ENCODE results near the gene L3MBTL4. TPM values are rescaled to one million over a fixed set of nuclear protein-coding genes. Genes with fewer than 3 reads are reported as not detected.
"Not testable (repeated sequence)": the region's sequence is repeated elsewhere in the genome, so short reads cannot be mapped to it uniquely, and the experiment has no call there.

L3MBTL4 gene
- total RNA-seq, 2 experiments from 2014 or later, result 0.37 to 0.38 TPM

DNA sequence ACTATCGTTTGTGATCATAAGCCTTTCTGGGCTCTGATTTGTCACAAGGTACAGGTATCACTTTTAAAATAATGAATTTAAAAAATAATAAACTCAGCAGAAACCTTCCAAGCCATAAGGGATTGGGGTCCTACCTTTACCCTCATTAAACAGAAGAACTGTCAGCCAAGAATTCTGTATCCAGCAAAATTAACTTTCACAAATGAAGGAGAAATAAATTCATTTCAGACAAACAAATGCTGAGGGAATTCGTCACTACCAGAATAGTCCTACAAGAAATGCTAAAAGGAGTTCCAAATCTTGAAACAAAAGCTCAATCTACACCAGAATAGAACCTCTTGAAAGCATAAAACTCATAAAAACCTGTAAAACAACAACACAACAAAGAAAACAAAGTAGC, 25.7 kb downstream of the L3MBTL4 start:
- no peak for DNase-seq
- no peaks in the 10 kb centered on the region for H3K27me3 Mint-ChIP-seq
- H3K9me3 Mint-ChIP-seq, result peaks cover 15% of the 10 kb centered on the region
- H3K4me1 Mint-ChIP-seq, result no peaks in the 10 kb centered on the region
- H3K36me3 Mint-ChIP-seq, result no peaks in the 10 kb centered on the region
- H3K4me3 Mint-ChIP-seq, result no peak overlapping the region
- no peak overlapping the region for H3K27ac Mint-ChIP-seq

DNA sequence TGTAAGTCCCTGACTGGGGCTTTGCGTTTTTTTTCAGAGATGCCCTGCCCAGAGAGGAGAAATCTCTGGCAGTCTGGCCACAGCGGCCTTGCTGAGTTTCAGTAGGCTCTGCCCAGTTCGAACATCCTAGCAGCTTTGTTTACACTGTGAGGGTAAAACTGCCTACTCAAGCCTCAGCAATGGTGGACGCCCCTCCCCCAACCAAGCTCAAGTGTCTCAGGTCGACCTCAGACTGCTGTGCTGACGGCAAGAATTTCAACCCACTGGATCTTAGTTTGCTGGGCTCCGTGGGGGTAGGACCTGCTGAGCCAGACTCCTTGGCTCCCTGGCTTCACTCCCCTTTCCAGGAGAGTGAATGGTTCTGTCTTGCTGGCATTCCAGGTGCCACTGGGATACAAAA, 31.7 kb downstream of the L3MBTL4 start:
- Mint-ChIP-seq H3K27me3 (no peaks in the 10 kb centered on the region), H3K9me3 (peaks cover 2% of the 10 kb centered on the region), H3K36me3 (no peaks in the 10 kb centered on the region), H3K4me1 (no peaks in the 10 kb centered on the region), H3K27ac (no peak overlapping the region), H3K4me3 (no peak overlapping the region)
- no peak for DNase-seq

DNA sequence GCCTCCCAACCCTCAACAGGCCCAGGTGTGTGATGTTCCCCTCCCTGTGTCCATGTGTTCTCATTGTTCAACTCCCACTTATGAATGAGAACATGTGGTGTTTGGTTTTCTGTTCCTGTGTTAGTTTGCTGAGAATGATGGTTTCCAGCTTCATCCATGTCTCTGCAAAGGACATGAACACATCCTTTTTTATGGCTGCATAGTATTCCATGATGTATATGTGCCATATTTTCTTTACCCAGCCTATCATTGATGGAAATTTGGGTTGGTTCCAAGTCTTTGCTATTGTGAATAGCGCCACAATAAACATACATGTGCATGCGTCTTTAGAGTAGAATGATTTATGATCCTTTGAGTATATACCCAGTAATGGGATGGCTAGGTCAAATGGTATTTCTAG, 37.2 kb downstream of the L3MBTL4 start:
- H3K27ac Mint-ChIP-seq, H3K4me1 Mint-ChIP-seq, H3K4me3 Mint-ChIP-seq, H3K27me3 Mint-ChIP-seq, H3K9me3 Mint-ChIP-seq, H3K36me3 Mint-ChIP-seq, DNase-seq: not testable (repeated sequence)

DNA sequence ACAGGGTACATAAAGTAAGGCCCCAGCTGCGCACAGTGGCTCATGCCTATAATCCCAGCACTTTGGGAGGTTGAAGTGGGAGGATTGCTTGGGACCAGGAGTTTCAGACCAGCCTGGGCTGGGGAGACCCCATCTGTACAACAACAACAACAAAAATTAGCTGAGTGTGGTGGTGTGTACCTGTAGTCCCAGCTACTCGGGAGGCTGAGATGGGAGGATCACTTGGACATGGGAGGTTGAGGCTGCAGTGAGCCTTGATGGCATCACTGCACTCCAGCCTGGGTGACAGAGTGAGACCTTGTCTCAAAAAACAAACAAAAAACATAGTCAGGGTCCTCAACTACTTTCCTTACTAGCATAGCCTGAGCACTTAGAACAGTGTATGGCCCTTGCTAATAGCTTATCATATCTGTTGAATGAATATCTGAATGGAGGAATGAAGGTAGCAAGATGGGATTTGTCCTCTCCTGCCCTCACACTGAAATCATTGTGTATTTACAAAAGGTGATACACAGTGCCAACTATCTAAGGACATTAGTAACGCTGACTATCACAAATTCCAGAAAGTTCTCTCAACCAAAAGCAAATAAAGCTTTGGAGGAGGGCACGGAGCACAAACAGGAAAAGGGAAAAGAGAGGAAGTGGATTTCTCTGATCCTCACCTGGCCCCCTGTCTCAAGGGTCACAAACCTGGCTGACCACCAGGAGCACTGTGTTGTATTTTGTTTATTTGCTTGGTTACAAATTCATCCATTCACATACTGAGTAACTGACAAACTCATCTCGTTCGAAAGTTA, 38.1 kb downstream of the L3MBTL4 start:
- Mint-ChIP-seq H3K4me1 (no peaks in the 10 kb centered on the region), H3K27ac (no peak overlapping the region), H3K27me3 (no peaks in the 10 kb centered on the region), H3K9me3 (peaks cover 7% of the 10 kb centered on the region), H3K36me3 (no peaks in the 10 kb centered on the region), H3K4me3 (no peak overlapping the region)
- no peak for DNase-seq

DNA sequence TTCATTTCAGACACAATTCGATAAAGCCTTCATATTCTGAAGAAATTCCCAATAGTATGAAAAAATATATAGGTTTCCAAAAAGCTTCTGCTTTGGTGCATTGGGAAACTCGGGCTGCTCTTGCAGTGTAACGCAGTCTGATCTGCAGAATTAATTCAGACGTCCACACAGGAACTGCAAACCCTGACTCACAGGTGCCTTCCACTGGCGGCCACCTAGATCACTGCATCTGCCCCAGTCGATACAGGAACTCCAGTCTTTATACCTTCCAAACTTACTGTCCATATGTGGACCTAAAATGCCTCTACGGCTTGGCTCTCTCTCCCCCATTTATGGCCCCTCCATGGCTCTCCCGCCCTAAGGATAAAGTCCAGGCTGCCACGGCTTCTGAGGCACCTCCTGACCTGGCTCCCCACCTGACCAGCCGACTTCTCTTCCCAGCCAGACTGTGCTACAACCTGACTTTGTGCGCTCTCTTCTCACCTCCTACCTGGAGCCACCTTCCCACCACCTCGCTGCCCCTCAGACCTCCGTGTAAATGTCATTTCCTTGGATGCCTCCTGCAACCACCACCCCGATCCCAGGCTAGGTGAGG, 39.7 kb downstream of the L3MBTL4 start:
- Mint-ChIP-seq H3K4me1 (no peaks in the 10 kb centered on the region), H3K27ac (no peak overlapping the region), H3K36me3 (no peaks in the 10 kb centered on the region), H3K4me3 (no peak overlapping the region), H3K9me3 (peaks cover 6% of the 10 kb centered on the region), H3K27me3 (no peaks in the 10 kb centered on the region)
- no peak for DNase-seq

DNA sequence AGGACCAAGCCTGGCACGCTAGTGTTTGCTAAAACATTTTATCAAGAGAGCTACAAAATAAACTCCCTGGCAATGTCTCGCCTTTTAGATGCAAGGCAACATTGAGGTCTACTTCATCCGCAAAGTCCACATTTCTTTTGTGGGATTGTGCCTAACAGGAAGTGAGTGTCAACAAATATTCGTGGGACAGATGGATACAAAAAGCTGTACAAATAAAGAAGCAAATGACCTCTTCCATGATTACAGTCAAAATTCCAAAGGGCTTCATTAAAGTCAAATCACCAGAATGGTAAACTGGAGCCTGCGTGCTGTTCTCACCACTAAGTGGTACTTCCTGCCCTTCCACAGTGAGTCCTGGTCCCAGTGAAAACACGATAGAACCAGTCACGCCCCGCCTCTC, 40.4 kb downstream of the L3MBTL4 start:
- H3K36me3 Mint-ChIP-seq, result no peaks in the 10 kb centered on the region
- no peak for DNase-seq
- H3K4me1 Mint-ChIP-seq, result no peaks in the 10 kb centered on the region
- no peak overlapping the region for H3K4me3 Mint-ChIP-seq
- no peak overlapping the region for H3K27ac Mint-ChIP-seq
- peaks cover 4% of the 10 kb centered on the region for H3K9me3 Mint-ChIP-seq
- H3K27me3 Mint-ChIP-seq, result no peaks in the 10 kb centered on the region

DNA sequence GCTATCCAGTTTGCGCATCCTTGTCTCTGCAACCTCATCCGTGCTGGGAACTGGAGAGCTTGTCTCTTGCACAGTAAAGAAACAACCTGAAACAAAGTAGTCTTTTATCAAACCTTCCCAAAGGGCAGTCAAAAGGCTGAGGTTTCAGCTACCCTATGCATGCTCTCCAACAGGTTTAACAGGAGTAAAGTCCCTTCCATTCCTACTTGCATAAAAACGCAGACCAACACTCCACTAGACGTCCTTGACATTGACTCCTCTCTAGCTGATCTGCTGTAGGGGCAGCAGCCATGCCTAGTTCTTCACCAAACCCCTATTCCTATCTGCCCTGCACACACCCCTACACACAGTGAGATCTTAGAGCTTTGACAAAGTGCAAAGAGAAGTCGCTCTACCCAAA, 41.5 kb downstream of the L3MBTL4 start:
- no peaks in the 10 kb centered on the region for H3K4me1 Mint-ChIP-seq
- peaks cover 4% of the 10 kb centered on the region for H3K9me3 Mint-ChIP-seq
- H3K36me3 Mint-ChIP-seq, result no peaks in the 10 kb centered on the region
- DNase-seq, result no peak
- H3K27me3 Mint-ChIP-seq, result no peaks in the 10 kb centered on the region
- no peak overlapping the region for H3K4me3 Mint-ChIP-seq
- H3K27ac Mint-ChIP-seq, result no peak overlapping the region

DNA sequence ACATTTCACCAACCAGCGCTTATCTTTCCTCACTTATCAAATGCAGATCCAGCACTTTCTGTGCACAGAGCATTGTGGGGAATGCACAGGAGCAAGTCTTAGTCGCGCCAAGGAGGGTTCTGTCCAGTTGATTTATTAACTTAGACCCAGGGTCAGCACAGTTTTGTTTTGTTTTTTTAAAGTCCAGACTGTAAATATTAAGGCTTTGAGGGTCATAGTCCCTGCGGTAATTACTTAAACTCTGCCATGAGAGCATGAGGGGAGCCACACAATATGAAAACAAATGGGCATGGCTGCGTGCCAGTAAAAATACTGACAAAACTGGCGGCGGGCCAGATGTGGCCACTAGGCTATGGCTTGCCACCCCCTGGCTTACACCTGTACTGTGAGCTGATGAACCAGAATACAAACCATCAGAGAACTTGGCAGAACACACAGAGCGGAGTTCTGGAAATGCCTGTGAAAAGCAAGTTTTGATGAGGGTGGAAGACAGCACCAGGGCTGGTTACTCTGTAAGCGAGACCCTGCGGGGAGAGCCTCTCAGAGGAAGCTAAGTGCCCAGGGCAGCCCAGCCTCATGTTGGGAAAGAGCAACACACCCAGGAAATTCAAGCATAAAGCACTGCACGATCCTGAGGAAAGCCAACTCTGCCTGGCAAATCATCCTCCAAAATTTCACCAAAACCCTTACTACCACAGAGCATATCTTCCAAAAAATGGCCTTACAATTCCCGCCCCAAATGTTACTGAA, 43.6 kb downstream of the L3MBTL4 start:
- Mint-ChIP-seq H3K4me3 (no peak overlapping the region), H3K4me1 (no peaks in the 10 kb centered on the region), H3K27me3 (no peaks in the 10 kb centered on the region), H3K36me3 (no peaks in the 10 kb centered on the region), H3K27ac (no peak overlapping the region), H3K9me3 (peaks cover 2% of the 10 kb centered on the region)
- no peak for DNase-seq

DNA sequence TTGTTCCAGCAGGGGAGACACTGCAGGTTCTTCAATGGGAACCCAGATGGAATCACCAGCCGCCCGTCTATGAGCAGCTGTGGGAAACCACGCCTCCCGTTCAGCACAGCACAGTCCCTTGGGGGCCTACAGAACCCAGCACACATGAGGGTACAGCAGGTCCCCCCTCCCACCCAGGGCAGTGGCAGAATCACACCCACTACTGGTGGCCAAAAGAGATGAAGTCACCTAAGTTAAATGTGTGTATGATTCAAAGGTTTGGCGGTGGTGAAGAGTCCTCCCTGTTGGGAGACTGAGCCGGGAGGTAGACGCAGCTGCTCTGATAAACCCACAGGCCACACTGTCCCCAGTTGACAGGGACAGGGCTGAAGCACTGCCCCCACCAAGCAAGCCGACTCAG, 44.3 kb downstream of the L3MBTL4 start:
- DNase-seq, result no peak

DNA sequence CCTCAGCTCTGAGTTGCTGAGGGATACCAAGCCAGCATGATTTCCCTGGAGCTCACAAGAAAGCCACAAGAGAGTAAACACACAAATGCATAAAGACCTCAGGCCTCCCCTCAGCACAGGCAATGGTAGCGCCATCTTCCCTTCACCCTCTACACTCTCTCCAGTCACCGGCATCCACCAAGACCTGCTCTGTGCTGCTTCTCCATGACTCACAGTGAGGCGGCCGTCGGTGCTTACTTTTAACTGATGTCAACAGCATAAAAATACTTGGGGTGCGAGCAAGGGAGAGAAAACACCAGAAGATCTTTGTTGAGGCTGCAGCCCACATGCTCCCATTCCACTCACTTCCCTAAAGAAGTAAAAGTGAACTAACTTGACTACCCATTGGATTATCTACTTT, 46.7 kb downstream of the L3MBTL4 start:
- no peaks in the 10 kb centered on the region for H3K36me3 Mint-ChIP-seq
- H3K27ac Mint-ChIP-seq, result no peak overlapping the region
- no peaks in the 10 kb centered on the region for H3K27me3 Mint-ChIP-seq
- H3K4me3 Mint-ChIP-seq, result no peak overlapping the region
- H3K9me3 Mint-ChIP-seq, result no peaks in the 10 kb centered on the region
- no peaks in the 10 kb centered on the region for H3K4me1 Mint-ChIP-seq
- no peak for DNase-seq

More for the DNA sequence above, 44.3 kb downstream of the L3MBTL4 start:
- H3K36me3 Mint-ChIP-seq, result no peaks in the 10 kb centered on the region
- no peak overlapping the region for H3K27ac Mint-ChIP-seq
- H3K27me3 Mint-ChIP-seq, result no peaks in the 10 kb centered on the region
- no peaks in the 10 kb centered on the region for H3K4me1 Mint-ChIP-seq
- peaks cover 2% of the 10 kb centered on the region for H3K9me3 Mint-ChIP-seq
- H3K4me3 Mint-ChIP-seq, result no peak overlapping the region

DNA sequence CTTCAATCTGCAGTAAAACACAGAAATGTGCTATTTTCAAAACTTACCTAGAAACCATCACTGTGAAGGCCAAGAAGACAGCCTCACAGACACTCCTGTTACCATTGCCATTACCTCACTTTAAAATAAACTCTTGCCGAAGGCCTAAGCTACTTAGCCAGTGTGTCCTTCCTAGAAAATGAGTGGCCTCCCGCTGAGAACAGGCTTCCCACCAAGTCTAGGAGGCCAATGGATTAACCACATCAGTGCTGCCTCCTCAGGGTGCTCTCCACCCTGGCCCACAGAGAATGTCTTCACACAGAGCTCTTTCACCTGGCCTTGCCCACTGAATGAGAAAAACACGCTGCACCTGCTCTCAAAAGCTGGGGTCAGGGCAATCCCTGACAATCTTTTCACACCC, 47.5 kb downstream of the L3MBTL4 start:
- DNase-seq, result no peak
- Mint-ChIP-seq H3K27ac (no peak overlapping the region), H3K27me3 (no peaks in the 10 kb centered on the region), H3K4me1 (no peaks in the 10 kb centered on the region), H3K4me3 (no peak overlapping the region), H3K36me3 (no peaks in the 10 kb centered on the region), H3K9me3 (no peaks in the 10 kb centered on the region)

DNA sequence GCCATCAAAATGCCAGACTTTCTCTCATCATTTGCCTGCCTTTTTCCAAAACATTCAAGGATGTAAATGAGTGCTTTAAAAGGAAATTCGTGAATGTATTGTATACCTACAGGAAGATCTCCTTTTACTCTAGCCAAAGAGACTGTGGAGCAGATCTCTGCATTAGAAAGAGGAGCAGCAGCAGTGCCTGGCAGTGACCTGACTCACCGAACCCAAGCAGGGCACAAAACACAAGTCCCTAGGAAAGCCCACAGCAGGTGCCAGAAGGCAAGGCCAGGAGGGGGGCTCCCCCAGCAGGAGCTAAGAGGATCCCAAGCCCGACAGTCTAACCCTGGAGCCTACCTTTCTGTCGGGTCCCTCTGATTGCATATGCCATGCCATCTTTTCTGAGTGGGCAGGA, 47.9 kb downstream of the L3MBTL4 start:
- no peaks in the 10 kb centered on the region for H3K27me3 Mint-ChIP-seq
- DNase-seq, result no peak
- no peaks in the 10 kb centered on the region for H3K4me1 Mint-ChIP-seq
- H3K27ac Mint-ChIP-seq, result no peak overlapping the region
- H3K9me3 Mint-ChIP-seq, result no peaks in the 10 kb centered on the region
- H3K36me3 Mint-ChIP-seq, result no peaks in the 10 kb centered on the region
- no peak overlapping the region for H3K4me3 Mint-ChIP-seq

DNA sequence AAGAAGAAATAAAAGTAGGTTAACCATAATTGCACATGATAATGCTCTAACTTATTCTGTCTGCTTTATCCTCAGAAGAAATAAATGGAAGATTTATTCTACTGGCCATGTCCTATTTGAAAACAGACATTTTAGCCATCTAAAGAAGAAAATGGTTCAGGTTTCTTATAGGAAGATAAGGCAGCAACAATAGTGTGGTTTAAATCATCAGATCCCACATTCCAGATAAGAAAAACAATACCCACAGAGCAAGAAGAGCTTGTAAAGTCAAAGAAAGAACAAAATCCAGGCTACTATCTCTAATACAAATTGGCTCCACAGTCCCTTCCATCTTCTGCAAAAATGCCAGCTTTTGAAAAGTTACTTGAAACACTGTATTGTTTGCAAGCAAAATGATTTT, 49.3 kb downstream of the L3MBTL4 start:
- no peaks in the 10 kb centered on the region for H3K9me3 Mint-ChIP-seq
- DNase-seq, result no peak
- H3K36me3 Mint-ChIP-seq, result no peaks in the 10 kb centered on the region
- H3K27me3 Mint-ChIP-seq, result no peaks in the 10 kb centered on the region
- H3K27ac Mint-ChIP-seq, result no peak overlapping the region
- H3K4me1 Mint-ChIP-seq, result no peaks in the 10 kb centered on the region
- no peak overlapping the region for H3K4me3 Mint-ChIP-seq

DNA sequence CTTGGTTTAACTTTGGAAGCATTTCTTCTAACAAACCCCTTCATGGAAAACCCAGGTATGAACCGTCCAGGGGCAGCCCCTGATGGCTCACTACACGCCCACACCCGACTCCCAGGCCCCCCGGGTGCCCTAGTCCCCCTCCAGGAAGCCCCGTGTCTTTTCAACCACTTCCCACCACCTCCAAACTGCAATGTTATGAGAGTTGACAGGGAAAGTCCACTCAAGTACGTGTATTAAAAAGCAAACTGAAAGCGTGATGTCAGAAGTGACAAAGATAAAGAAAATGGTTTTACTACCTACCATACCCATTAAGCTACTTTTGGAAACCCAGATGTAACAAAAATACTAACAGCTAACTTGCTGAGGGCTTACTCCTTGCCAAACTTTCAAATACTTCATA, 51.5 kb downstream of the L3MBTL4 start:
- no peak for DNase-seq
- H3K4me1 Mint-ChIP-seq, result no peaks in the 10 kb centered on the region
- H3K36me3 Mint-ChIP-seq, result no peaks in the 10 kb centered on the region
- H3K9me3 Mint-ChIP-seq, result peaks cover 1% of the 10 kb centered on the region
- no peaks in the 10 kb centered on the region for H3K27me3 Mint-ChIP-seq
- no peak overlapping the region for H3K4me3 Mint-ChIP-seq
- no peak overlapping the region for H3K27ac Mint-ChIP-seq

DNA sequence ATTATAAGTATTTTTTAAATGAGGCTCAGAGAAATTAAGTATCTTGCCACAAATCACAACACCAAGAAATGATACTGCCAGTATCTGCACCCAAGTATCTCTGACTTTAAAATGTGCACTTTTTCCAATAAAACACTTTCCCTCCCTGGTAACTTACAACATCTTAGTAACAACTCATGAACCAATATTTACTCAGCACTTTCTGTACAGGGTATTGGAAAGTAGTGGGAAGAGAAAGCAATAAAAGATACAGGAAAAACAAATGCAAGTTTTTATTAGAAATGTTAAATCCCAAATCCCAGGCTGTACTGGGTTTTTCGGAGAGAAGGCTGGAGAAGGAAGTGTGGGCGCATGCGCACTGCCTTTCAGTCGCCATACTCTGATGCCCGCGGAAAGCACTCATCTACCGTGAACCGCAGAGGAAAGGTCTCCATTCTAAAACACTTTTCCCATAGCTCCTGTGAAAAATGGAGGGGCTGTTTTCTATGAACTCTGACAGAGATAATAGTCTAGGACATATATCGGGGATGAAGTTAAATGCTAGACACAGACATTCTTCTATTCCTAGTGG, 52.1 kb downstream of the L3MBTL4 start:
- H3K4me3 Mint-ChIP-seq, result no peak overlapping the region
- no peaks in the 10 kb centered on the region for H3K4me1 Mint-ChIP-seq
- no peak for DNase-seq
- no peaks in the 10 kb centered on the region for H3K36me3 Mint-ChIP-seq
- no peaks in the 10 kb centered on the region for H3K27me3 Mint-ChIP-seq
- no peak overlapping the region for H3K27ac Mint-ChIP-seq
- H3K9me3 Mint-ChIP-seq, result peaks cover 1% of the 10 kb centered on the region

Data from activated naive CD8-positive, alpha-beta T cell treated with anti-CD3 and anti-CD28 coated beads for 36 hours (primary cell).